ENCODE measurements around the gene TLCD4.
"Not testable (repeated sequence)": the region's sequence is repeated elsewhere in the genome, so short reads cannot be mapped to it uniquely, and the experiment has no call there.

TLCD4 gene

DNA sequence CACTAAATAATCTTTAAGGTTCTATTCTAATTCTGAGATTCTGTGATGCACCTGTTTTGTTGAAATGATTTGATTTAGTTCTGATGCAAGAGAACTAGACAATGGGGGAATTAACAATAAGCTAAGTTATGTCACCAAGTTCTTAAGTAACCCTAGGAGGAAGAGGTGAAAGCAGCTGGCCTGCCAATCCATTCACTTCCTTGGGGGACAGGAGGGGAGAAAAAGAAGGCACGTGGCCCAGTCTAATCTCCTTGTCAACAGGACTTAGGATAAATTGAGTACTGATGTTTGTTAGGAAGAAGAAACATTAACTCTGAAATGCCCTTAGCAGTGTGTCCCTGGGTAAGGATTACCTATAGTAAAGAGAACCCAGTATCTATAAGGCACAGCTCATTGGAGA is 36.9 kb downstream of the TLCD4 start:
- DNase-seq (ENCODE audit: low read depth): no peak

DNA sequence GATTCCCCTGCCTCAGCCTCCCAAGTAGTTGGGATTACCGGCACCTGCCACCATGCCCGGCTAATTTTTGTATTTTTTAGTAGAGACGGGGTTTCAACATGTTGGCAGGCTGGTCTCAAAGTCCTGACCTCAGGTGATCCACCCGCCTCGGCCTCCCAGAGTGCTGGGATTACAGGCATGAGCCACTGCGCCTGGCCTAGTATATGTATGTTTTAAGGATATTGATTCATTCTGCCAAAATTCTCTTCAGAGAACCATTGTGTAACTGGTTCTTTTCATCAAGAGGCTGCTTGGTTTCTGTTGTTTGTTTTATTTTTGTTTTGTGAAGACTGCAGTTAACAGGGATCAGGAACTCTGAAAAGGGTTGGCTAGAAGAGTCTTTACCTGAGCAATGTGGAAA is 48.4 kb downstream of the TLCD4 start:
- not testable (repeated sequence) for DNase-seq (ENCODE audit: low read depth)

Measured in stimulated activated CD4-positive, alpha-beta T cell treated with anti-CD3 and anti-CD28 coated beads, Interleukin-2, amount 100 ng/mL, for 4 hours (primary cell).